Measurements from ENCODE around the gene DNAH2. TPM values are rescaled to one million over a fixed set of nuclear protein-coding genes. Genes with fewer than 3 reads are reported as not detected.

The DNAH2 gene
- total and polyA plus RNA-seq, 2 experiments from 2014 or later = 0.38 TPM; not detected in 1

- Histone ChIP-seq H3K79me2 (replicated peaks; ENCODE audit: insufficient read depth) (no peaks in the 10 kb centered on the region), H3K27me3 (ENCODE audit: insufficient read depth) (peaks cover 51% of the 10 kb centered on the region), H3K27ac (ENCODE audit: low read depth) (no peak overlapping the region), H3K4me2 (no peak overlapping the region), H3K4me3 (no peak overlapping the region), H3K36me3 (ENCODE audit: insufficient read depth) (no peaks in the 10 kb centered on the region), H3K4me1 (ENCODE audit: insufficient read depth) (peaks cover 20% of the 10 kb centered on the region; the same call in 1 of the 2 replicates), H3K9me2 (ENCODE audit: insufficient read depth) (no peaks in the 10 kb centered on the region), H4K20me1 (replicated peaks; ENCODE audit: insufficient read depth) (no peaks in the 10 kb centered on the region), H3F3A (replicated peaks; ENCODE audit: low read depth) (peaks cover 5% of the 10 kb centered on the region), H2AFZ (no peak overlapping the region)
- peaks cover 2% of the 10 kb centered on the region for H3K27me3 Mint-ChIP-seq (ENCODE audit: insufficient read depth, low read depth, poor library complexity)
- no peak for DNase-seq (ENCODE audit: low spot score)
- peaks cover 3% of the 10 kb centered on the region; the same call in 1 of the 3 replicates for H3K4me1 Mint-ChIP-seq
- TF ChIP-seq, protein P1, sequence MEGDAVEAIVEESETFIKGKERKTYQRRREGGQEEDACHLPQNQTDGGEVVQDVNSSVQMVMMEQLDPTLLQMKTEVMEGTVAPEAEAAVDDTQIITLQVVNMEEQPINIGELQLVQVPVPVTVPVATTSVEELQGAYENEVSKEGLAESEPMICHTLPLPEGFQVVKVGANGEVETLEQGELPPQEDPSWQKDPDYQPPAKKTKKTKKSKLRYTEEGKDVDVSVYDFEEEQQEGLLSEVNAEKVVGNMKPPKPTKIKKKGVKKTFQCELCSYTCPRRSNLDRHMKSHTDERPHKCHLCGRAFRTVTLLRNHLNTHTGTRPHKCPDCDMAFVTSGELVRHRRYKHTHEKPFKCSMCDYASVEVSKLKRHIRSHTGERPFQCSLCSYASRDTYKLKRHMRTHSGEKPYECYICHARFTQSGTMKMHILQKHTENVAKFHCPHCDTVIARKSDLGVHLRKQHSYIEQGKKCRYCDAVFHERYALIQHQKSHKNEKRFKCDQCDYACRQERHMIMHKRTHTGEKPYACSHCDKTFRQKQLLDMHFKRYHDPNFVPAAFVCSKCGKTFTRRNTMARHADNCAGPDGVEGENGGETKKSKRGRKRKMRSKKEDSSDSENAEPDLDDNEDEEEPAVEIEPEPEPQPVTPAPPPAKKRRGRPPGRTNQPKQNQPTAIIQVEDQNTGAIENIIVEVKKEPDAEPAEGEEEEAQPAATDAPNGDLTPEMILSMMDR (conservative IDR thresholded peaks at IDR 0.05; ENCODE audit: low read depth in 2 of 2) = no peak
- TF ChIP-seq REST (IDR thresholded peaks at IDR 0.05; ENCODE audit: unreplicated experiment) (no peak), EZH2 (IDR thresholded peaks at IDR 0.05; ENCODE audit: low read depth, unreplicated experiment) (no peak), ETS1 (IDR thresholded peaks at IDR 0.05) (no peak), POLR2AphosphoS5 (IDR thresholded peaks at IDR 0.05; ENCODE audit: low read depth) (no peak), ZNF331 (CRISPR knock-in tag; IDR thresholded peaks at IDR 0.05; ENCODE audit: low read depth) (no peak), EZH2phosphoT487 (IDR thresholded peaks at IDR 0.05; ENCODE audit: unreplicated experiment) (no peak), JUNB (IDR thresholded peaks at IDR 0.05; ENCODE audit: unreplicated experiment) (no peak), ZNF114 (CRISPR knock-in tag; IDR thresholded peaks at IDR 0.05) (no peak), STAT1 (IDR thresholded peaks at IDR 0.05; ENCODE audit: unreplicated experiment) (no peak), CREB1 (CRISPR knock-in tag; IDR thresholded peaks at IDR 0.05; ENCODE audit: low read depth) (no peak), NANOG (IDR thresholded peaks at IDR 0.05; ENCODE audit: borderline replicate concordance) (no peak)
- TF ChIP-seq, protein P2, sequence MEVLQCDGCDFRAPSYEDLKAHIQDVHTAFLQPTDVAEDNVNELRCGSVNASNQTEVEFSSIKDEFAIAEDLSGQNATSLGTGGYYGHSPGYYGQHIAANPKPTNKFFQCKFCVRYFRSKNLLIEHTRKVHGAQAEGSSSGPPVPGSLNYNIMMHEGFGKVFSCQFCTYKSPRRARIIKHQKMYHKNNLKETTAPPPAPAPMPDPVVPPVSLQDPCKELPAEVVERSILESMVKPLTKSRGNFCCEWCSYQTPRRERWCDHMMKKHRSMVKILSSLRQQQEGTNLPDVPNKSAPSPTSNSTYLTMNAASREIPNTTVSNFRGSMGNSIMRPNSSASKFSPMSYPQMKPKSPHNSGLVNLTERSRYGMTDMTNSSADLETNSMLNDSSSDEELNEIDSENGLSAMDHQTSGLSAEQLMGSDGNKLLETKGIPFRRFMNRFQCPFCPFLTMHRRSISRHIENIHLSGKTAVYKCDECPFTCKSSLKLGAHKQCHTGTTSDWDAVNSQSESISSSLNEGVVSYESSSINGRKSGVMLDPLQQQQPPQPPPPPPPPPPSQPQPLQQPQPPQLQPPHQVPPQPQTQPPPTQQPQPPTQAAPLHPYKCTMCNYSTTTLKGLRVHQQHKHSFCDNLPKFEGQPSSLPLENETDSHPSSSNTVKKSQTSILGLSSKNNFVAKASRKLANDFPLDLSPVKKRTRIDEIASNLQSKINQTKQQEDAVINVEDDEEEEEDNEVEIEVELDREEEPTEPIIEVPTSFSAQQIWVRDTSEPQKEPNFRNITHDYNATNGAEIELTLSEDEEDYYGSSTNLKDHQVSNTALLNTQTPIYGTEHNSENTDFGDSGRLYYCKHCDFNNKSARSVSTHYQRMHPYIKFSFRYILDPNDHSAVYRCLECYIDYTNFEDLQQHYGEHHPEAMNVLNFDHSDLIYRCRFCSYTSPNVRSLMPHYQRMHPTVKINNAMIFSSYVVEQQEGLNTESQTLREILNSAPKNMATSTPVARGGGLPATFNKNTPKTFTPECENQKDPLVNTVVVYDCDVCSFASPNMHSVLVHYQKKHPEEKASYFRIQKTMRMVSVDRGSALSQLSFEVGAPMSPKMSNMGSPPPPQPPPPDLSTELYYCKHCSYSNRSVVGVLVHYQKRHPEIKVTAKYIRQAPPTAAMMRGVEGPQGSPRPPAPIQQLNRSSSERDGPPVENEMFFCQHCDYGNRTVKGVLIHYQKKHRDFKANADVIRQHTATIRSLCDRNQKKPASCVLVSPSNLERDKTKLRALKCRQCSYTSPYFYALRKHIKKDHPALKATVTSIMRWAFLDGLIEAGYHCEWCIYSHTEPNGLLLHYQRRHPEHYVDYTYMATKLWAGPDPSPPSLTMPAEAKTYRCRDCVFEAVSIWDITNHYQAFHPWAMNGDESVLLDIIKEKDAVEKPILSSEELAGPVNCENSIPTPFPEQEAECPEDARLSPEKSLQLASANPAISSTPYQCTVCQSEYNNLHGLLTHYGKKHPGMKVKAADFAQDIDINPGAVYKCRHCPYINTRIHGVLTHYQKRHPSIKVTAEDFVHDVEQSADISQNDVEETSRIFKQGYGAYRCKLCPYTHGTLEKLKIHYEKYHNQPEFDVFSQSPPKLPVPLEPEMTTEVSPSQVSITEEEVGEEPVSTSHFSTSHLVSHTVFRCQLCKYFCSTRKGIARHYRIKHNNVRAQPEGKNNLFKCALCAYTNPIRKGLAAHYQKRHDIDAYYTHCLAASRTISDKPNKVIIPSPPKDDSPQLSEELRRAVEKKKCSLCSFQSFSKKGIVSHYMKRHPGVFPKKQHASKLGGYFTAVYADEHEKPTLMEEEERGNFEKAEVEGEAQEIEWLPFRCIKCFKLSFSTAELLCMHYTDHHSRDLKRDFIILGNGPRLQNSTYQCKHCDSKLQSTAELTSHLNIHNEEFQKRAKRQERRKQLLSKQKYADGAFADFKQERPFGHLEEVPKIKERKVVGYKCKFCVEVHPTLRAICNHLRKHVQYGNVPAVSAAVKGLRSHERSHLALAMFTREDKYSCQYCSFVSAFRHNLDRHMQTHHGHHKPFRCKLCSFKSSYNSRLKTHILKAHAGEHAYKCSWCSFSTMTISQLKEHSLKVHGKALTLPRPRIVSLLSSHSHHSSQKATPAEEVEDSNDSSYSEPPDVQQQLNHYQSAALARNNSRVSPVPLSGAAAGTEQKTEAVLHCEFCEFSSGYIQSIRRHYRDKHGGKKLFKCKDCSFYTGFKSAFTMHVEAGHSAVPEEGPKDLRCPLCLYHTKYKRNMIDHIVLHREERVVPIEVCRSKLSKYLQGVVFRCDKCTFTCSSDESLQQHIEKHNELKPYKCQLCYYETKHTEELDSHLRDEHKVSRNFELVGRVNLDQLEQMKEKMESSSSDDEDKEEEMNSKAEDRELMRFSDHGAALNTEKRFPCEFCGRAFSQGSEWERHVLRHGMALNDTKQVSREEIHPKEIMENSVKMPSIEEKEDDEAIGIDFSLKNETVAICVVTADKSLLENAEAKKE (CRISPR knock-in tag; IDR thresholded peaks at IDR 0.05) = no peak
- no peak overlapping the region for H3K27ac Mint-ChIP-seq
- no peak overlapping the region for H3K4me3 Mint-ChIP-seq
- no peaks in the 10 kb centered on the region; the same call in 2 of the 3 replicates for H3K36me3 Mint-ChIP-seq (ENCODE audit: low read depth)
- no peak for ATAC-seq
- no peaks in the 10 kb centered on the region; the same call in 2 of the 3 replicates for H3K9me3 Mint-ChIP-seq
These were observed 163.9 kb downstream of the DNAH2 start for GRCh38 chr17:7881276-7882054.

Measured in GM23338 (cell line).